Activated CD4-positive, alpha-beta T cell treated with anti-CD3 and anti-CD28 coated beads for 36 hours (primary cell): Measurements from ENCODE around the gene EIF3C. TPM values are rescaled to one million over a fixed set of nuclear protein-coding genes. Genes with fewer than 3 reads are reported as not detected.
"Not testable (repeated sequence)": the region's sequence is repeated elsewhere in the genome, so short reads cannot be mapped to it uniquely, and the experiment has no call there.

Source experiments
- ATAC-seq: fragments of 200-7000 bp; cut with Tn5 transposase; one replicate; pipeline ENCODE4 v1.10.0; 2021; ENCODE audit warnings: mild to moderate bottlenecking, moderate library complexity
- CTCF ChIA-PET: fragments of 350-600 bp; sonication (Branson Sonifier 250); formaldehyde crosslinking; loops from one replicate; lab custom pipeline; 2021; ENCODE audit warnings: antibody characterized with exemption; lab: Charles Lee
- POLR2A ChIA-PET: fragments of 350-600 bp; sonication (Branson Sonifier 250); formaldehyde crosslinking; loops from one replicate; lab custom pipeline; 2021; ENCODE audit warnings: antibody characterized with exemption, inconsistent platforms; lab: Charles Lee
- DNase-seq: peaks from one replicate; pipeline ENCODE4 v3.0.0-alpha.2; 2020
- H3K27ac Mint-ChIP-seq: one replicate; pipeline ENCODE4 v1.8.0; 2021; ENCODE audit warnings: mixed read lengths
- H3K27me3 Mint-ChIP-seq: one replicate; pipeline ENCODE4 v1.8.0; 2021; ENCODE audit warnings: mixed read lengths
- H3K36me3 Mint-ChIP-seq: one replicate; pipeline ENCODE4 v1.8.0; 2021; ENCODE audit warnings: low read depth, mixed read lengths
- H3K4me1 Mint-ChIP-seq: one replicate; pipeline ENCODE4 v1.8.0; 2021; ENCODE audit warnings: mixed read lengths
- H3K4me3 Mint-ChIP-seq: one replicate; pipeline ENCODE4 v1.8.0; 2021; ENCODE audit warnings: mild to moderate bottlenecking, moderate library complexity, mixed read lengths
- H3K9me3 Mint-ChIP-seq: one replicate; pipeline ENCODE4 v1.8.0; 2021; ENCODE audit warnings: low read depth, mixed read lengths
- intact Hi-C, 2 experiments: fragments of 100-400 bp; cut with DNase I in 1 of 2; cut with micrococcal nuclease in 1 of 2; formaldehyde crosslinking; loops; one replicate each; pipeline versions ENCODE4 v1.14.2 to v1.15.1; 2022 to 2024; cut with DNase I, micrococcal nuclease
- total RNA-seq, 2 experiments: library from RNA; stranded (reverse); gene quantifications; one replicate each; pipeline ENCODE4 v1.2.3, GENCODE V29; 2021

Gene EIF3C
- total RNA-seq, 2 experiments from 2014 or later: 877 to 952 TPM

DNA sequence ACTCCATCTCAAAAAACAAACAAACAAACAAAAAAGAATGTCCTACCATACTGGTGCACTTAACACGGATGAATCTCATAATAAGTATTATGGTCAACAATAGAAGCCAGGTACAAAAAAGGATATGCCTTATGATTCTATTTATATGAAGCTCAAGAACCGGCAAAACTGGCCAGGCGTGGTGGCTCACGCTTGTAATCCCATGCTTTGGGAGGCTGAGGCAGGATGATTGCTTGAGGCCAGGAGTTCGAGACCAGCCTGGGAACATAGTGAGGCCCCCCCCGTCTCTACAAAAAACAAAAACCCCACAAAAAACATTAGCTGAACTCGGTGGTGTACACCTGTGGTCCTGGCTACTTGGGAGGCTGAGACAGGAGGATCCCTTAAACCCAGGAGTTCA lies 7.0 kb upstream of the EIF3C start:
- ATAC-seq, CTCF ChIA-PET, H3K36me3 Mint-ChIP-seq, H3K27me3 Mint-ChIP-seq, POLR2A ChIA-PET, DNase-seq, H3K4me3 Mint-ChIP-seq, intact Hi-C loops, H3K27ac Mint-ChIP-seq, H3K4me1 Mint-ChIP-seq, H3K9me3 Mint-ChIP-seq: not testable (repeated sequence)

DNA sequence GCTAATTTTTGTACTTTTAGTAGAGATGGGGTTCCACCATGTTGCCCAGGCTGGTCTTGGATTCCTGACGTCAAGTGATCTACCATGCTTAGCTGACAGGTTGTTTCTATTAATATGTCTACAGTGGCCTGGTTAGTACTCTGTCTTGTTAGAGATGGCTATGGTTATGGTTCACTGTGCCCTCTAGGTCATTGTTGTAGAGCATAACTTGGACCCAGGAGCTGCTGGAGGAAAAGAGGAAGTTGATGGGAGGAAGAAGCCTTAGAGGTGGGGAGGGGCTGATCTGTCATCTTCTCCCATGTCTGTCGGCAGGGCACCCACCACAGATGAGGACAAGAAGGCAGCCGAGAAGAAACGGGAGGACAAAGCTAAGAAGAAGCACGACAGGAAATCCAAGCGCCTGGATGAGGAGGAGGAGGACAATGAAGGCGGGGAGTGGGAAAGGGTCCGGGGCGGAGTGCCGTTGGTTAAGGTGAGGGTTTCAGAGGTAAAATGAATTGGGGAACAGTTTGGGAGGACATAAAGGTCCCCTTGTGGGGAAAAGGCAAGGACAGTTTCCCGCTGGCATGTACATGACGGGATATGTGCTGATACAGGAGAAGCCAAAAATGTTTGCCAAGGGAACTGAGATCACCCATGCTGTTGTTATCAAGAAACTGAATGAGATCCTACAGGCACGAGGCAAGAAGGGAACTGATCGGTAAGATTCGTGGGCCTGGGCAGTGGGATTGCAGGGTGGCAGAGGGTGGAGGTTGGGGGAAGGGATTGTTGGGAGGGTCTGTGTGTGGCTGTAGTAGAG lies 11.8 kb downstream of the EIF3C start:
- H3K27me3 Mint-ChIP-seq, POLR2A ChIA-PET, H3K27ac Mint-ChIP-seq, ATAC-seq, H3K36me3 Mint-ChIP-seq, H3K4me1 Mint-ChIP-seq, DNase-seq, H3K4me3 Mint-ChIP-seq, H3K9me3 Mint-ChIP-seq, intact Hi-C loops, CTCF ChIA-PET: not testable (repeated sequence)

DNA sequence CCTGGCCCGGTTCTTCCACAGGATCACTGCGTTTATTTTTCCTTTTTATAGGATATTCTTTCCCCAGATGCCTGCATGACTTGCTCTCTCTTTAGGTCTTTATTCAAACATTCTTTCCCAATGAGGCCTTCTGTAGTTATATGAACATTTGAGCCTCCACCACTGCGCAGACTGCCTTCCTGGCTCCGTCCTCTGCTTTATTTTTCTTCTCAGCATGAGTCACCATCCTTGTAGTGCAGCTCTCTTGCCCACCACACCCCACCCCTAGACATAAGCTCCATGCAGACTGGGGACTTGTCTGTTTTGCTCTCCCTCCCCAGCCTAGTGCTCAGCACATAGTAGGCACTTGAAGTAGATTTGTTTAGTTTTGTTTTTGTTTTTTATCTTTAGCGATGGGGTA lies 20.0 kb downstream of the EIF3C start:
- POLR2A ChIA-PET, intact Hi-C loops, CTCF ChIA-PET, H3K27me3 Mint-ChIP-seq, H3K9me3 Mint-ChIP-seq, H3K4me3 Mint-ChIP-seq, H3K4me1 Mint-ChIP-seq, H3K36me3 Mint-ChIP-seq, ATAC-seq, DNase-seq, H3K27ac Mint-ChIP-seq: not testable (repeated sequence)

DNA sequence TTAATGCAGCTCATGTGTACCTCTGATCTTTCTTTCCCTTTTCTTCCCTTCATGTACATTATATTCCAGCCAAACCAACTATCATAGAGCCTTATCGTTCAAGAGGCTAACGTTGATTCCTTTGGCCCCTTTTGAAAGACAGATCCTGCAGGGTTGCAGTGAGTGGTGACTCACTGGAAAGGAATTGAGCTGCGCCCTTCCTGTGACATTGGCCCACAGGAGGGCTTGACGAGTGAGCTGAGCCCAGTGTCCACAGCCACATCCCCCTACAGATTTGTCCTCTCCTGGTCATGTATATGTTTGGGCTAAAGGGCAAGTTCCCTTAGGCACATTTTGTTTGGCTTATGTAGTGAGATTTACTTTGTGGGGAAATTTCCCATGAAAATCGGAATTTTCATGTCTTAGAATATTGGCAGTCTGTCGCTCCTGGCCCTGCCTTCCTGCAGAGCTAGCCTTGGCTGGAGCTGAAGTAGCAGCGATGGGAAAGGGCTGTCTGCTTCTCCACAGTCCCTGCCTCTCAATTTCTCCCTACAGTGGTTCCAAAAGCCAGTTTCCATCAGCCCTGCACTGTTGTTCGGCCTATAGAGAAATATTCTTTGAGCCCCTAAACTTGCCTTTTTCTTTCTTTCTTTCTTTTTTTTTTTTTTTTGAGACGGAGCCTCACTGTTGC lies 21.3 kb downstream of the EIF3C start:
- H3K27me3 Mint-ChIP-seq, DNase-seq, CTCF ChIA-PET, H3K27ac Mint-ChIP-seq, POLR2A ChIA-PET, H3K9me3 Mint-ChIP-seq, H3K4me3 Mint-ChIP-seq, intact Hi-C loops, H3K4me1 Mint-ChIP-seq, ATAC-seq, H3K36me3 Mint-ChIP-seq: not testable (repeated sequence)

DNA sequence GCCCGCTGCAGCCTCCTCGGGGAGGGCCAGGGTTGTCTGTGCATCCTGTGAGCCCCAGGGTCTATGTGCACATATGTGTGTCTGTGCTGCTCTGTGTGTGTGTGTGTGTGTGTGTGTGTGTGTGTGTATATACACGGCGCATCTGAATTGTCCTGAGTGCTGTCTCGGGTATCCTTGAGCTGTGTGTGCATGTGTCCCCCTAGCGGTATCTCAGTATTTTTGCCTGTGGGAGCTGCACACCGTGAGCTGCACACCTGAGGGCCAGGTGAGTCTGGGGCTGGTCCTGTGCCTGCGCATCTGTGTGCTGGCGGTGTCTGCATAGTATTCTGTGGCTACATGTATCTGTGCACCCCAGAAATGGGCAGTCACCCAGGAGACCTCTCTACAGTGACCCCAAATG lies 28.5 kb downstream of the EIF3C start:
- DNase-seq: not testable (repeated sequence)

DNA sequence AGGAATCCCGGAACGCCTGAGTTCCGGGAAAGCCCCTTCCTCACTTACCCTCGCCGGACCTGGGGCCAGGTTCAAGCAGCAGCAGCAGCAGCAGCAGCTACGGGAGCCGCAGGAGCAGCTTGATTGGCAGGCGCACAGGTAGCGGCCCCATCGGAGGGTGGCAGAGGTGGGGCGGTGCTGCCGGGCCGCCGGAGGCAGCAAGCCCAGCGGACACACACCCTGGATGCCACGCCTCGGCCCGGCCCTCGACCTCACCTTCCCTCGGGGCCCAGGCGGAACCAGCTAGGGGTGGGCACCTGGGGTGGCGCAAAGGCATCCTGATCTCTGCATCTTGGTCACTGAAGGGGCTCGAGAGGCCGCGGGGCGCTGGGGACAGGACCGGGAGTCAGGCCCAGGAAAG lies 29.4 kb downstream of the EIF3C start:
- H3K36me3 Mint-ChIP-seq, intact Hi-C loops, H3K27ac Mint-ChIP-seq, H3K4me1 Mint-ChIP-seq, POLR2A ChIA-PET, DNase-seq, ATAC-seq, H3K4me3 Mint-ChIP-seq, CTCF ChIA-PET, H3K9me3 Mint-ChIP-seq, H3K27me3 Mint-ChIP-seq: not testable (repeated sequence)

More for the DNA sequence above, 28.5 kb downstream of the EIF3C start:
- CTCF ChIA-PET, H3K36me3 Mint-ChIP-seq, H3K27ac Mint-ChIP-seq, H3K4me3 Mint-ChIP-seq, H3K27me3 Mint-ChIP-seq, POLR2A ChIA-PET, H3K4me1 Mint-ChIP-seq, intact Hi-C loops, H3K9me3 Mint-ChIP-seq: not testable (repeated sequence)
- peak; percentile 71 for ATAC-seq

DNA sequence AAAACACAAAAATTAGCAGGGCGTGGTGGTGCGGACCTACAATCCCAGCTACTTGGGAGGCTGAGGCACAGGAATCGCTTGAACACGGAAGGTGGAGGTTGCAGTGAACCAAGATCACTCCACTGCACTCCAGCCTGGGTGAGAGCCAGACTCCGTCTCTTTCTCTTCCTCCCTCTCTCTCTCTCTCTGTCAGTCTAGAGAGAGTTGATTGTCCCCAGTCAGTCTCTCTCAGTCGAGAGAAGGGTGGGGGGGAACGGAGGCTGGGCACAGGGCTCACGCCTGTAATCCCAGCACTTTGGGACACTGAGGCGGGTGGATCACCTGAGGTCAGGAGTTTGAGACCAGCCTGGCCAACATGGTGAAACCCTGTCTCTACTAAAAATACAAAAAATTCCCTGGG lies 30.0 kb downstream of the EIF3C start:
- ATAC-seq, H3K27me3 Mint-ChIP-seq, H3K9me3 Mint-ChIP-seq, H3K4me1 Mint-ChIP-seq, POLR2A ChIA-PET, H3K4me3 Mint-ChIP-seq, H3K36me3 Mint-ChIP-seq, intact Hi-C loops, H3K27ac Mint-ChIP-seq, DNase-seq, CTCF ChIA-PET: not testable (repeated sequence)

DNA sequence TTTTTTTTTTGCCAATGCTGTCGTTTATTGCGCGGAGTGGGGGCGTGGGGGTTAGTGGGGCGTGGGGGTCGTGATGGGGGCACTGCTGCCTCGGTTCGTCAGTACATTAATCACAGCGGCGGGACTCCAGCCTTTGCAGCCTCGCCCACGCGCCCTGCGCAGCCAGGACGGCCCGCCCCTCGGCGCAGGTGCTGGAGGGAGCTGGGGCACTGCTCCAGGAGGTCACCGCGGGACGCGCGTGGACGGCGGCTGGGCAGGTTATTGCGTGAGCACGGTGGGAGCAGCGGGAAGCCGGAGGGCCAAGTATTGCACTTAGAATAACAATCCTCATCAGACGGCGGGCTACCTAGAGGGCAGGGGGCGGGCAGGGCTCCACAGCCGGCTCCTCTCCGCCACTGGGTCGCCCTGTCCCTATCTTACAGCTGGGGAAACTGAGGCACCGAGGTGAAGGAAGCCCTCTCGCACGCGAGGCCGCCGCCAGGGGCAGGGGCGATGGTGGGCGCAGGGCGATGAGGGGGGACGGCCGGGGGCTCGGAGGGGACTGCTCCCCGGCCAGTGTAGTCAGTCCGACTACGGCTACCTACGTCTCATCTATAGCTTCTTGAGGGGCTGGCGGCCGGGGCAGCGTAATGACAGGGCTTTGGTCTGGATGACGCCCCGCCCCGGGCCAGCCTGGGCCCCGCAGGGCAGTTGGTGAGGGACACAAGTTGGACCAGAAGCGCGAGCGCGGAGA lies 35.5 kb downstream of the EIF3C start:
- H3K27me3 Mint-ChIP-seq, POLR2A ChIA-PET, intact Hi-C loops, H3K9me3 Mint-ChIP-seq, ATAC-seq, DNase-seq, H3K27ac Mint-ChIP-seq, H3K4me3 Mint-ChIP-seq, CTCF ChIA-PET, H3K4me1 Mint-ChIP-seq, H3K36me3 Mint-ChIP-seq: not testable (repeated sequence)

DNA sequence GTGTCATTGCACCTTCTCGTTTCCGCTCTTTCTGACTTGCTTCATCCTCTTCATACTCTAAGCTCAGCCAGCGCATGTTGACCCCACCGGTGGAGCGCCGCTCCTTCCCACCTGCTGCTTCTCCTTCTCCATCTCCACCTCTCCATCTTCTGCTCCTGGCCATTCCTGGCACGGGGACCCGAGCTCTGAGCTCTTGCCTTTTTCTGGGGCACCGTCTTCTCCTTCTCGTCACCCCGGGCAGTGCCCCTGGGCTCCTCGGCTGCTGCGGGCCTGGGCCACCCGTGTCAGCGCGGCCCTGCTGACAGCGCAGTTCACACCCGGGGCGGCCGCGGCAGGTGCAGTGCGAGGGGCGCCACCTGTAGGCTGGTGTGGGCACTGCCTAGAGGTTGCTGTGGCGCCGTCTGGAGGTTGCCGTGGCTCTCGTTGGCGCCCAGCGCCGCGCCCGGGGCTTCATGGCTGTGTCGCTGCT lies 38.8 kb downstream of the EIF3C start:
- H3K9me3 Mint-ChIP-seq, intact Hi-C loops: not testable (repeated sequence)

DNA sequence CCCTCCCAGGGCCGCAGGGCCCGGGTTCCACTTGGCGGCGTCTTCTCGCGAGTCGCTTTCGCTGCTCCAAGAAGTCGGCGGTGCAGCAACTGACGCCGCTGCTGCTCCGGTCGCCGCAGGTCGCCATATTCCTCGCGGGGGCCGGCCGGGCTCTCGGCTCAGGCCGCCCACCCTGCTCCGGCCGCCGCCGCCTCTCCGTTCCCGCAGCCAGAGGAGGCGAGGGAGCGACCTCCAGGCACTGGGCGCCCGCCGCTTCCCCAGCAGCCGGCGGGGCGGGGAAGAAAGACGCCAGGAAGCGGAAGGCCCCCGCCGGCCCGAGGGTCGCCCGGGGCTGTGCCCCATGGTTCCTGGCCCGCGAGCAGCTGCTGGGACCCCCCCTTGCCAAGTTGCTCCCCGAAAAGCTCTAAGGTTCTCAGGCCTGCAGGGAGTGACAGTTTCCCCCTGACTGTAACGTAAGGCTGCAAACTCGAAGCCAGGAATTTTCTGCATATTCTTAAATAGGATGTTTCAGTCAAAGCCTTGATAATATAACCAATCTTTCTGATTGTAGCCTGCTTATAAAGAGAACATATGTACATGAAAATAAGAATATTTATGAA lies 39.3 kb downstream of the EIF3C start:
- intact Hi-C loops, H3K27me3 Mint-ChIP-seq, H3K4me3 Mint-ChIP-seq, POLR2A ChIA-PET, CTCF ChIA-PET, H3K4me1 Mint-ChIP-seq, ATAC-seq, H3K27ac Mint-ChIP-seq, H3K36me3 Mint-ChIP-seq, DNase-seq, H3K9me3 Mint-ChIP-seq: not testable (repeated sequence)

More for the DNA sequence above, 38.8 kb downstream of the EIF3C start:
- H3K27ac Mint-ChIP-seq, H3K36me3 Mint-ChIP-seq, H3K4me3 Mint-ChIP-seq, H3K27me3 Mint-ChIP-seq, H3K4me1 Mint-ChIP-seq, CTCF ChIA-PET, POLR2A ChIA-PET: not testable (repeated sequence)
- ATAC-seq (peak; percentile 99), DNase-seq (peak; percentile 56)

DNA sequence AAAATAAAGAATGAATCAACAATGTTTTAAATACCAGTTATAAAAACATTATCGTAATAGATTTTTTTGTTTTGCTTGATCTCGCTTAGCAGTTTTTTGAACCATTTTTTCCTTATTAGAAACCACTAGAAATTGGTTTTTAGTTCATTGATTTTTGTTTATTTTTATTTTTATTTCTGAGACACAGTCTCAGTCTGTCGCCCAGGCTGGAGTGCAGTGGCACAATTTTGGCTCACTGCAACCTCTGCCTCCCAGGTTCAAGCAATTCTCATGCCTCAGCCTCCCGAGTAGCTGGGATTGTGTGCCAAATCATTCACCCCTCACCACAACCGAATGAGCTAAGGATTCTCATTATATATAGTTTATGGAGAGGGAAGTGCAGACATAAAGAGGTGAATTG lies 40.2 kb downstream of the EIF3C start, which contains the start of gene NPIPB9:
TSS of gene NPIPB9 (plus strand) at position 301 of the 400 bp plus-strand sequence.
- ATAC-seq, H3K27ac Mint-ChIP-seq, CTCF ChIA-PET, H3K36me3 Mint-ChIP-seq, H3K27me3 Mint-ChIP-seq, intact Hi-C loops, POLR2A ChIA-PET, H3K9me3 Mint-ChIP-seq, H3K4me1 Mint-ChIP-seq, DNase-seq, H3K4me3 Mint-ChIP-seq: not testable (repeated sequence)
